Calu3 (cell line): ENCODE measurements around the gene RSRC1. TPM values are rescaled to one million over a fixed set of nuclear protein-coding genes. Genes with fewer than 3 reads are reported as not detected.

Experiments used
- BruUV-seq: library from RNA; stranded (reverse); fragments of 400-500 nt; replicated peaks from 2 replicates; lab custom pipeline; 2021; lab: Mats Ljungman, UMichigan
- CTCF ChIA-PET: fragments of 300-600 bp; sonication (Branson Sonifier 250); formaldehyde crosslinking; loops from one replicate; lab custom pipeline; 2022; ENCODE audit warnings: antibody characterized with exemption; lab: Charles Lee
- DNase-seq: peaks from one replicate; pipeline ENCODE4 v3.0.0; 2022
- H3K27ac Mint-ChIP-seq: one replicate; pipeline ENCODE4 v1.8.0; 2022; ENCODE audit warnings: mixed read lengths; ENCODE audit not compliant: unreplicated experiment
- H3K27me3 Mint-ChIP-seq: one replicate; pipeline ENCODE4 v1.8.0; 2022; ENCODE audit warnings: mixed read lengths; ENCODE audit not compliant: unreplicated experiment
- H3K36me3 Mint-ChIP-seq: one replicate; pipeline ENCODE4 v1.8.0; 2022; ENCODE audit warnings: mild to moderate bottlenecking, moderate library complexity, mixed read lengths; ENCODE audit not compliant: insufficient read depth, unreplicated experiment
- H3K4me1 Mint-ChIP-seq: one replicate; pipeline ENCODE4 v1.8.0; 2022; ENCODE audit warnings: mild to moderate bottlenecking, low read depth, mixed read lengths; ENCODE audit not compliant: unreplicated experiment
- H3K4me3 Mint-ChIP-seq: one replicate; pipeline ENCODE4 v1.8.0; 2022; ENCODE audit warnings: mild to moderate bottlenecking, low read depth, moderate library complexity, mixed read lengths; ENCODE audit not compliant: unreplicated experiment
- H3K9me3 Mint-ChIP-seq: one replicate; pipeline ENCODE4 v1.8.0; 2022; ENCODE audit warnings: low read depth, mixed read lengths; ENCODE audit not compliant: unreplicated experiment
- CTCF ChIP-seq: fragments of 200-600 bp; IDR thresholded peaks from one replicate; pipeline ENCODE4 v1.8.0; 2022; ENCODE audit warnings: antibody characterized with exemption; ENCODE audit not compliant: unreplicated experiment
- intact Hi-C: fragments of 100-400 bp; cut with micrococcal nuclease; formaldehyde crosslinking; loops from one replicate; pipeline ENCODE4 v1.10.0; 2022; ENCODE audit not compliant: unreplicated experiment
- total RNA-seq: library from RNA; stranded (reverse); gene quantifications from 2 replicates; pipeline ENCODE4 v1.2.3, GENCODE V29; 2022

RSRC1 gene
- total RNA-seq, 1 experiment from 2014 or later: 81.3 TPM

GRCh38 chr3:158127250-158128219, 17.6 kb downstream of the RSRC1 start:
- CTCF ChIA-PET: interaction anchor here (0.6 kb wide), 1 partner anchor 501 kb away, joined by 5 read pairs; no protein-coding TSS in a partner anchor
- H3K36me3 Mint-ChIP-seq: peaks cover 27% of the 10 kb centered on the region
- no peak overlapping the region for H3K4me3 Mint-ChIP-seq
- no TSS peak for BruUV-seq
- no peaks in the 10 kb centered on the region for H3K27me3 Mint-ChIP-seq
- TF ChIP-seq CTCF: no peak
- no peaks in the 10 kb centered on the region for H3K9me3 Mint-ChIP-seq
- H3K27ac Mint-ChIP-seq: peak overlapping the region; percentile 61
- peaks cover 15% of the 10 kb centered on the region for H3K4me1 Mint-ChIP-seq
- intact Hi-C loops: no loop called here
- DNase-seq: no peak

GRCh38 chr3:158128755-158129154, 18.9 kb downstream of the RSRC1 start:
- TF ChIP-seq CTCF: no peak
- BruUV-seq: no TSS peak
- Mint-ChIP-seq H3K4me3 (no peak overlapping the region), H3K27ac (no peak overlapping the region), H3K9me3 (no peaks in the 10 kb centered on the region), H3K27me3 (no peaks in the 10 kb centered on the region), H3K4me1 (peaks cover 15% of the 10 kb centered on the region), H3K36me3 (peaks cover 21% of the 10 kb centered on the region)
- no peak for DNase-seq
- CTCF ChIA-PET: no interaction called here
- intact Hi-C loops: no loop called here

GRCh38 chr3:158134363-158134762, 24.5 kb downstream of the RSRC1 start:
- no TSS peak for BruUV-seq

GRCh38 chr3:158140396-158140795, 30.5 kb downstream of the RSRC1 start:
- TF ChIP-seq CTCF: no peak
- Mint-ChIP-seq H3K9me3 (no peaks in the 10 kb centered on the region), H3K4me1 (no peaks in the 10 kb centered on the region), H3K27ac (no peak overlapping the region), H3K27me3 (no peaks in the 10 kb centered on the region), H3K4me3 (no peak overlapping the region), H3K36me3 (no peaks in the 10 kb centered on the region)
- intact Hi-C loops: no loop called here
- CTCF ChIA-PET: no interaction called here
- BruUV-seq: no TSS peak
- DNase-seq: no peak

More at GRCh38 chr3:158134363-158134762, 24.5 kb downstream of the RSRC1 start:
- H3K4me3 Mint-ChIP-seq: no peak overlapping the region
- CTCF ChIA-PET: no interaction called here
- H3K27me3 Mint-ChIP-seq: no peaks in the 10 kb centered on the region
- no peak for TF ChIP-seq CTCF
- no peak for DNase-seq
- intact Hi-C loops: no loop called here
- peaks cover 4% of the 10 kb centered on the region for H3K36me3 Mint-ChIP-seq
- no peak overlapping the region for H3K27ac Mint-ChIP-seq
- no peaks in the 10 kb centered on the region for H3K4me1 Mint-ChIP-seq
- no peaks in the 10 kb centered on the region for H3K9me3 Mint-ChIP-seq
